ENCODE measurements around the gene FOXE3.

- TF ChIP-seq SMARCE1 (IDR thresholded peaks at IDR 0.05) = peak; percentile 49; the same call in 1 of the 2 replicates
- no peak for TF ChIP-seq KLF6 (CRISPR knock-in tag; IDR thresholded peaks at IDR 0.05; ENCODE audit: borderline replicate concordance)
- TF ChIP-seq ATF2 (CRISPR knock-in tag; IDR thresholded peaks at IDR 0.05) = no peak
These were observed 33.6 kb upstream of the FOXE3 start for GRCh38 chr1:47382399-47382983.

Data from K562 (cell line).